Activated naive CD4-positive, alpha-beta T cell treated with anti-CD3 and anti-CD28 coated beads for 36 hours (primary cell): ENCODE measurements around the gene MRPS6. TPM values are rescaled to one million over a fixed set of nuclear protein-coding genes. Genes with fewer than 3 reads are reported as not detected.
A peak's percentile ranks its signal among the peaks of the same experiment; 100 is the strongest.

Experiments used
- CTCF ChIA-PET: fragments of 350-600 bp; sonication (Branson Sonifier 250); formaldehyde crosslinking; loops from one replicate; lab custom pipeline; 2021; ENCODE audit warnings: antibody characterized with exemption; lab: Charles Lee
- DNase-seq: peaks from one replicate; pipeline ENCODE4 v3.0.0-alpha.2; 2020
- H3K27ac Mint-ChIP-seq: one replicate; pipeline ENCODE4 v1.8.0; 2021; ENCODE audit warnings: mild to moderate bottlenecking, mixed read lengths
- H3K27me3 Mint-ChIP-seq: one replicate; pipeline ENCODE4 v1.8.0; 2021; ENCODE audit warnings: low read depth, mixed read lengths
- H3K36me3 Mint-ChIP-seq: one replicate; pipeline ENCODE4 v1.8.0; 2021; ENCODE audit warnings: low read depth, mixed read lengths
- H3K4me1 Mint-ChIP-seq: one replicate; pipeline ENCODE4 v1.8.0; 2021; ENCODE audit warnings: low read depth, mixed read lengths
- H3K4me3 Mint-ChIP-seq: one replicate; pipeline ENCODE4 v1.8.0; 2021; ENCODE audit warnings: mild to moderate bottlenecking, moderate library complexity, mixed read lengths
- H3K9me3 Mint-ChIP-seq: one replicate; pipeline ENCODE4 v1.8.0; 2021; ENCODE audit warnings: mixed read lengths
- intact Hi-C: fragments of 100-400 bp; cut with micrococcal nuclease; formaldehyde crosslinking; loops from one replicate; pipeline ENCODE4 v1.15.1; 2023
- total RNA-seq, 2 experiments: library from RNA; stranded (reverse); gene quantifications; one replicate each; pipeline ENCODE4 v1.2.3, GENCODE V29; 2021

The MRPS6 gene
- total RNA-seq, 2 experiments from 2014 or later, result 78.9 to 80.0 TPM

DNA sequence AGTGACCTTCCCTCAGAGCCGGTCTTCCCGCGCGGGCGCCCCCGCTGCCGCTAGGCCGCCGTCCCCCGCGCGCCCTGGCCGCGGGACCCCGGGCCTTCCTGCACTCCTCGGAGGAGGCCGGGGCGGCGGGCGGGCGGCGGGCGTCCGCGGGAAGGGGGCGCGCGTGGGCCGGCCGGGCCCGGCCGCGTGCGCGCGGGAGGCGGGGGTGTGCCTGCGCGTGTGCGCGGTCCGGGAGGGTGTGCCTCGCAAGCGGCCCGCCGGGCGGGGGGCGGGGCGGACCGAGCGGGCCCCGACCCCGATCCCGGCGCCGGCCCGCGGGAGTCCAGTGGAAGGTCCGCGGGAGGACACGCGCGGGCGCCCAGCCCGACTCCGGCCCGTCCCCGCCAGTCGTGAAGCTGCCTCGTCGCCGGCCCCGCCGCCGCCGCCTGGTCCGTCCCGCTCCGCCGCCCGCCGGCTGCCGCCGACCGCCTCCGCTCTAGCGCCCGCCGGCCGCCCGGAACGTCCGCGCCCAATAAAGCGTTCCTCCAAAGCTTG is 438 bp downstream of the MRPS6 start:
- intact Hi-C loops, result loop anchor here (2.0 kb wide), 3 partner anchors 17 to 137 kb away; no protein-coding TSS in a partner anchor
- Mint-ChIP-seq H3K4me3 (peak overlapping the region; percentile 88), H3K27ac (peak overlapping the region; percentile 86), H3K27me3 (no peaks in the 10 kb centered on the region), H3K9me3 (no peaks in the 10 kb centered on the region), H3K4me1 (peaks cover 43% of the 10 kb centered on the region), H3K36me3 (peaks cover 27% of the 10 kb centered on the region)
- CTCF ChIA-PET, result interaction anchor here (0.7 to 1.6 kb wide), 13 partner anchors 9 to 274 kb away, joined by 3 to 6 read pairs (median 3); no protein-coding TSS in a partner anchor
- peak; percentile 9 for DNase-seq

DNA sequence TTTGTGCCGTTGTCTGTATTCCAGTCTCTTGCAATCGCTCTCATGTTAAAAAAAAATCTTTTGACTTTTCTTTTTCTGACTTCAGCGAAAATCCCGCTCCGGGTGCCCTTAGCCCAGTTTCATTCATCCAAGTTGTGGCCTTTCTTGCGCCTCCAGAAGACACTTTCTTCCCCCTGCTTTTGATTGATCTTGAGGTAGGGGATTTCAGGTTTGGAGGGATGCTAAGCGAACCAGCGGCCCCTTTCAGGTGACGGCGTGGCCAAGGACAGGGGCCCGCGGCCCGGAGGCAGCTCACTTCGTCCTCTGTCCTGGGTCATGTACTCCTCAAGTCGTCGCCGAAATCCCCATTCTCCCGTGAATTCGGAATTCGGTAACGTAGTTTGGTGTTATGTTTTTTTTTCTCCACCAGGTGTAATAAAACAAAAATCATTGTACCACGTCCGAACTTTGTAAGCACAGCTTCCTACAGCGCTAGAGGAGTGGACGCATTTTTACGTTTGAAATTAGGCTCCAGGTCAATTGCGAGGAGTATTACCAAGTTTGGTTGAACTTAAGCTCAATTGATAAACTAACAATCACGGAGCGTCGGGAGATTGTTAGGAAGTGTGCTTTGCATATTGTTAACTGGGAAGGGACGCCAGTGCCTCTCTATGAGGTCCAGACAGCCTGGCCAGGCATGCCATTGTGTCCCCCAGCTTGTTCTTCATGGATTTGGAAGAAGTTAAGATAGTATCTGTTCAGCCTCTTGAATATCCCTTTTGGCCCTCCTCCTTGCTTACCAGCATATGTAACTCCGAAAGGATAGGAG is 1.1 kb downstream of the MRPS6 start:
- no peaks in the 10 kb centered on the region for H3K9me3 Mint-ChIP-seq
- intact Hi-C loops, result loop anchor here (1.0 to 2.0 kb wide), 4 partner anchors 9 to 138 kb away; no protein-coding TSS in a partner anchor
- peak; percentile 24 for DNase-seq
- H3K27ac Mint-ChIP-seq, result peak overlapping the region; percentile 86
- H3K4me1 Mint-ChIP-seq, result peaks cover 49% of the 10 kb centered on the region
- no peaks in the 10 kb centered on the region for H3K27me3 Mint-ChIP-seq
- CTCF ChIA-PET, result interaction anchor here (0.8 to 1.6 kb wide), 8 partner anchors 15 to 274 kb away, joined by 3 to 6 read pairs (median 4); no protein-coding TSS in a partner anchor
- peaks cover 28% of the 10 kb centered on the region for H3K36me3 Mint-ChIP-seq
- peak overlapping the region; percentile 88 for H3K4me3 Mint-ChIP-seq

DNA sequence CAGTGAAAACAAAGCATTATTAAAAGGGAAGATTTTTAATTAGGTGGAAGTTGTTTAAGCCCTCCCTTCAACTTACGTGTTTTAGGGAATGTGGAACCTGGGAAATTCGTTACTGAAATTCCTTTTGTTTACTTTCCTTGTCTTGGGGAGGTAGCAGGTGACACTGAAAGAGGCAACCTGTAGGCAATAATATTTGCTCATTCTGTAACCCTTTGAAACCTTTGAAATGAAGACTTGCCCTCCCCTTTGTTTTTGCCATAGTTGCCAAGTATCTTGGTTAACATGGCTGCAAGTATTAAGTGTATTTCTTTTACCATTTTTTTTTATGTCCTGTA is 1.7 kb downstream of the MRPS6 start:
- peaks cover 33% of the 10 kb centered on the region for H3K36me3 Mint-ChIP-seq
- peak overlapping the region; percentile 86 for H3K27ac Mint-ChIP-seq
- H3K9me3 Mint-ChIP-seq, result no peaks in the 10 kb centered on the region
- CTCF ChIA-PET, result interaction anchor here (0.9 to 3.2 kb wide), 9 partner anchors 28 to 273 kb away, joined by 3 to 23 read pairs (median 4); no protein-coding TSS in a partner anchor
- no peak for DNase-seq
- intact Hi-C loops, result loop anchor here (1.0 to 2.0 kb wide), 4 partner anchors 8 to 138 kb away; no protein-coding TSS in a partner anchor
- peak overlapping the region; percentile 88 for H3K4me3 Mint-ChIP-seq
- no peaks in the 10 kb centered on the region for H3K27me3 Mint-ChIP-seq
- H3K4me1 Mint-ChIP-seq, result peaks cover 55% of the 10 kb centered on the region

DNA sequence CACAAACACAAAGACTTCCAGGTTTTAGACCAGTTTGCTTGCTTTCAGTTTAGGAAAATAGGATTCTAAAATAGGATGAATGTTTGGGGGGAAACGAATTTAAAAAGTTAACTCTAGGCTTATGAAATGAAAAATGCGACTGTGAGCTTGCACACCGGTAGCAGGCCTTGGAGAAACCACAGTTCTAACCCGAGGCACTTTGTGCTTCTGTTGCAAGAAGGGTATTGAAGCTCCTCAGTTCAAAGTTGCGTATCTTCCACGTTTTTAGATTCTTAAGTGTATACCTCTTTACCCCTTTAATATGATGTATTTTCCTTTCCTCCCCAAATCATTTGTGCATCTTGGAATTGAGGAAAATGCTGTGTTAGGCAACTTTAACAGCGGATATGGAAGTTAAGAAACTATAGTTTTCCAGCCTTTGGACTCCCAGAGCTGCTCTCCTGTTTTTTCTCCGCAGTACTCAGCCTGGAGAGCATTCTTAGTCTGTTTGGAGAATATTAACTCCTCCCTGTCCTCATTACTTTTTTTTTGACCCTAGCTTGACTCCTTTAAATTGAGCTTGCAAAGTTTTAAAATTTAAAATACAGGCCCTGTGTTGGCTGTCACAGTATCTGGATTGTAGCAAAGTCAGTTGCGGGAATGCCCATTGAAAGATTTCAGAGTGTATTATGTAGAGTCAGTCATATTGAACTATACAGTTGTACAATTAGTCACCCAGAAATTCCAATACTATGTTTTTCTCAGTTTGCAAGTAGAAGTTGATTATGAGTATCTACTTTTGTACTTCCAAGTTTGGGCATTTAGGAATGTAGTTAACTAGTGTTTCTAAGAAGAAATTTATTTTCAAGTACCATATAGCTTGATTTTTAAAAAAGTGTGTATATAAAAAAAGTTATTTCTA is 2.6 kb downstream of the MRPS6 start:
- intact Hi-C loops, result loop anchor here (1.0 to 2.0 kb wide), 6 partner anchors 7 to 273 kb away; no protein-coding TSS in a partner anchor
- no peaks in the 10 kb centered on the region for H3K9me3 Mint-ChIP-seq
- H3K4me1 Mint-ChIP-seq, result peaks cover 64% of the 10 kb centered on the region
- peak; percentile 17 for DNase-seq
- peaks cover 43% of the 10 kb centered on the region for H3K36me3 Mint-ChIP-seq
- CTCF ChIA-PET, result interaction anchor here (0.5 to 3.2 kb wide), 6 partner anchors 49 to 269 kb away, joined by 3 to 23 read pairs (median 3); no protein-coding TSS in a partner anchor
- peak overlapping the region; percentile 42 for H3K27ac Mint-ChIP-seq
- H3K27me3 Mint-ChIP-seq, result no peaks in the 10 kb centered on the region
- H3K4me3 Mint-ChIP-seq, result peak overlapping the region; percentile 88

DNA sequence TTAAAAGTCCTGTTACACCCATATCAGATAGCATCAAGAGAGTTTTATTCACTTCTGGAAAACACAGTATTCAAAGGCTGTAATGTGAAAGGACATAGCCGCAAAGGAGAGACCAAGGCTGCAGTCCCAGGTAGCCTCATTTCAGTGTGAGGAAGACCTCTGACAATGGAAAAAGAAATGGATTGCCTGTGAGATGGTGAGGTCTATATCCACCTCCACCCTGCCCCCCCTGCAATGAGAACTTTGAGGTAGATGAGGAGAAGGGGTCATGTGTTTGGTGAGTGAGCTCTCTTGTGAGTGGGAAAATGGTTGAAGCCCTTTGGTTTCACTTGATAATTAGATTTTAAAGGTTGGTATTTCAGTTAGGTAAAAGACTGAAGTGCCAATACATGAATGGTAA is 3.5 kb downstream of the MRPS6 start:
- intact Hi-C loops, result loop anchor here (1.0 to 2.0 kb wide), 2 partner anchors 101 to 272 kb away; no protein-coding TSS in a partner anchor
- no peak for DNase-seq
- Mint-ChIP-seq H3K4me1 (peaks cover 70% of the 10 kb centered on the region), H3K36me3 (peaks cover 48% of the 10 kb centered on the region), H3K27ac (no peak overlapping the region), H3K9me3 (no peaks in the 10 kb centered on the region), H3K4me3 (peak overlapping the region; percentile 3), H3K27me3 (no peaks in the 10 kb centered on the region)
- CTCF ChIA-PET, result interaction anchor here (3.2 kb wide), 1 partner anchor 153 kb away, joined by 23 read pairs; no protein-coding TSS in a partner anchor

DNA sequence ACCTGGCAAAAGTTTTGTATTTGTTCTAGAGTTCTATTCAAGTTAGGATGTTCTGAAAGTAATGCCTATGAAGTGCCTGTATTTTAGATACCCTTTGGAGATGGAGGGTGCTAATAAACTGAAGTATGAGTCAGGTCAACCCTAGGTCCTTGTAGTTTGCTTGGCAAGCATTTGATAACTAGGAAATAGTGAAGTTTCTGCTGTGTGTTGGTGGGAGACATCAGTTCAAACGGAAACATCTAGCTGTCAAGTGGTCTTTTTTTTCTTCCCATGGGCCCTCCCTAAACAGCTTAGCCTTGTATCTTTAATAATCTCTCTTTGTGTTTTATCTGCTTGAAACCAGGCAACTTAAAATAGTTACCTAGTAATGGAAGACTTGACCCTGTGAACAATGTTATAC is 4.5 kb downstream of the MRPS6 start:
- CTCF ChIA-PET, result interaction anchor here (1.1 to 3.2 kb wide), 3 partner anchors 15 to 154 kb away, joined by 3 to 23 read pairs (median 4); no protein-coding TSS in a partner anchor
- intact Hi-C loops, result loop anchor here (1.0 to 2.0 kb wide), 3 partner anchors 51 to 271 kb away; no protein-coding TSS in a partner anchor
- H3K4me3 Mint-ChIP-seq, result no peak overlapping the region
- peaks cover 80% of the 10 kb centered on the region for H3K4me1 Mint-ChIP-seq
- DNase-seq, result no peak
- H3K36me3 Mint-ChIP-seq, result peaks cover 58% of the 10 kb centered on the region
- H3K27ac Mint-ChIP-seq, result peak overlapping the region; percentile 75
- H3K9me3 Mint-ChIP-seq, result no peaks in the 10 kb centered on the region
- no peaks in the 10 kb centered on the region for H3K27me3 Mint-ChIP-seq

DNA sequence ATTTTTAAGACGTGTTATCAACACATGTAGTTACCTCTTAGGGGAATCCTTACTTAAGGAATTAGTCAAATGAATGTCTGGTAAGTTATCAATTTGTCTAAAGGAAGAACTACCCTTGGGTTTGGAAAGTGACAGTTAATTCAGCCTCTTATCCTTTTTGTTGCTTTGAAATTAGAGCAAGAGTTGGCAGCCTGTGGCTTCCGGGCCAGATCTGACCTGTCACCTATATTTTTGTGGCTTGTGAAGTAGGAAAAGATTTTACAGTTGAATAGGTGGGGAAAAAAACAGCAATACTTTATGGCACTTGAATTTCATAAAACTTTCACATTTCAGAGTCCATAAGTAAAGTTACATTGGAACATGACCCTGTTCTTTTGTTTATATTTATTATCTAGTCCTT is 5.5 kb downstream of the MRPS6 start:
- intact Hi-C loops, result loop anchor here (1.0 to 2.0 kb wide), 2 partner anchors 50 to 132 kb away; no protein-coding TSS in a partner anchor
- H3K27me3 Mint-ChIP-seq, result no peaks in the 10 kb centered on the region
- H3K27ac Mint-ChIP-seq, result peak overlapping the region; percentile 75
- peak; percentile 50 for DNase-seq
- peaks cover 91% of the 10 kb centered on the region for H3K4me1 Mint-ChIP-seq
- peaks cover 65% of the 10 kb centered on the region for H3K36me3 Mint-ChIP-seq
- CTCF ChIA-PET, result interaction anchor here (0.7 to 1.4 kb wide), 2 partner anchors 14 to 51 kb away, joined by 3 read pairs; no protein-coding TSS in a partner anchor
- no peaks in the 10 kb centered on the region for H3K9me3 Mint-ChIP-seq
- peak overlapping the region; percentile 13 for H3K4me3 Mint-ChIP-seq

DNA sequence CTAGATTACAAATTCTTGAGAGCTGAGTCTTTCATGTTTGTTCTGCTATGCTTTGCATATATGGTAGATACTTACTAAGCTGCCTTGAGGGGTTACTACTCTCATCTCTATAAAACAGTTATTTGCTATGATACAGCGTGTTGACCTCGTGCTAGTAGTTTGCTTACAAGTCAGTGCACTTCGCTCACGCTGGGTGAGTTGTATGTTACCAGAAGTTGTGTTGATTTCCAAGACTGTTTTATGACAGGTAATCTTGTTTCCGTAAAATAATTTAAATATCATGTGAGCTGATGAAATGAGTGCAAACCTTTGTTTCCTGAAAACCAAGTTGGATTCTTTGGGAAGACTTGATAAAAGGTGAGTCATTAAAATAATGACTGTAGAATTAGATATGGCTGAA is 7.3 kb downstream of the MRPS6 start:
- Mint-ChIP-seq H3K9me3 (no peaks in the 10 kb centered on the region), H3K36me3 (peaks cover 55% of the 10 kb centered on the region), H3K27me3 (no peaks in the 10 kb centered on the region), H3K27ac (no peak overlapping the region), H3K4me3 (no peak overlapping the region), H3K4me1 (peaks cover 82% of the 10 kb centered on the region)
- DNase-seq, result no peak
- intact Hi-C loops, result loop anchor here (1.0 kb wide), 1 partner anchor 8 kb away; no protein-coding TSS in a partner anchor
- CTCF ChIA-PET, result interaction anchor here (0.7 kb wide), 1 partner anchor 157 kb away, joined by 3 read pairs; no protein-coding TSS in a partner anchor

DNA sequence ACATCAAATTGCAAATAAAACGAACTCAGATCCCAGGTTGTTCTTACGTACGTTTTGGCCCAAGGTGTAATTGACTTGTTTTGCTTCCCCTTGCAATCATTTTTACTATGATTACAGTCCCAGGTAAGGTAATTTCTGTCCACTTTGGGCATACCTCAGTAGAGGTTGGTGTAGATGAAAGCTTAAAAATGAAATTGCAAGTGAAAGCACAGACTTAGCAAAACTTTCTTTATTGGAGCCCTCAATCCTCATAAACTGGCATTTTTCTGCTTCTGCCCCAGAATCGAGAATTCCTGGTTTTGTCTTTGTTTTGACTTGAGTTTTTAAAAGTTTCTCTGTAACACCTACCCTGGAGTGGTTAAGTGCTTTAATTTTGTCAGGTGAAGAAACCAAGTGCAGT is 9.4 kb downstream of the MRPS6 start:
- no peaks in the 10 kb centered on the region for H3K9me3 Mint-ChIP-seq
- no peak for DNase-seq
- H3K27ac Mint-ChIP-seq, result no peak overlapping the region
- H3K4me1 Mint-ChIP-seq, result peaks cover 63% of the 10 kb centered on the region
- H3K27me3 Mint-ChIP-seq, result no peaks in the 10 kb centered on the region
- no peak overlapping the region for H3K4me3 Mint-ChIP-seq
- peaks cover 44% of the 10 kb centered on the region for H3K36me3 Mint-ChIP-seq
- intact Hi-C loops, result loop anchor here (1.0 kb wide), 1 partner anchor 7 kb away; no protein-coding TSS in a partner anchor
- CTCF ChIA-PET, result interaction anchor here (1.3 kb wide), 2 partner anchors 8 to 159 kb away, joined by 3 to 6 read pairs; no protein-coding TSS in a partner anchor

DNA sequence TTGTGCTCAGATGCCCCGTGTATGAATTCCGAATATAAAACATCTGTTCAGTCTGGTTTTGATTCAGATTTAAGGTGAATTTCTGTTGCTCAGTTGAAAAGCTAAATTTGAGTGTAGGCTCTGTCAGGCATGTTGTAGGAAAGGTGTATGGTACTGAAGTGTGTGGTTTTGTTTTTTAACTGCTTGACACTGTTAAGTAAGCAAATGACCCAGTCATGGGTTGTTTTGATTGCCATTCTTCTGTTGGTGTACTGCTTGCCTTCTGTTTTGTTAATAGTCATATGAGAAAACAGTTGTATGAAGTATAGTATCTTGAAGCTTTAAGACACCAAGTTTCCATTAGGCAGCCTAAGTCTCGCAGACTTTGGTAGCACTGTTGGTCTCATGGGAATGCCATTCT is 10.0 kb downstream of the MRPS6 start:
- intact Hi-C loops, result loop anchor here (1.0 kb wide), 1 partner anchor 8 kb away; no protein-coding TSS in a partner anchor
- no peaks in the 10 kb centered on the region for H3K9me3 Mint-ChIP-seq
- H3K27ac Mint-ChIP-seq, result no peak overlapping the region
- H3K36me3 Mint-ChIP-seq, result peaks cover 44% of the 10 kb centered on the region
- peaks cover 60% of the 10 kb centered on the region for H3K4me1 Mint-ChIP-seq
- no peak for DNase-seq
- CTCF ChIA-PET, result no interaction called here
- no peaks in the 10 kb centered on the region for H3K27me3 Mint-ChIP-seq
- no peak overlapping the region for H3K4me3 Mint-ChIP-seq

DNA sequence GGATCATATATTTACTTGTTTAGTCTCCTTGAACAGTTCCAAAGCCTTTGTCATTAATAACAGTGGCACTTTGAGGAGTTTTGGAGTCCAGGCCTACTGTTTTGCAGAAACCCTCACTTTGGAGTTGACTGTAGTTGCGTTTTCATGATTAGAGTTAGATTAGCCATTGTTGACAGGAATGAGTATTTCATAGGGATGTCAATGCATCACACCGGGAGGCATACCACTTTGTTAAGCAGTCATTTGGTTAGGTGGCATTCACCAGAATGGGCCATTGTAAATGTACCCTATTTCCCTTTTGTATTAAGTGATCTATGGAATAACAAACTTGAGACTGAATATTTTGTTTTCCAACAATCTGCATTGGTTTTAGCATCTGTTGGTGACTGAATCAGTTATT is 11.8 kb downstream of the MRPS6 start:
- intact Hi-C loops, result no loop called here
- Mint-ChIP-seq H3K9me3 (no peaks in the 10 kb centered on the region), H3K27ac (no peak overlapping the region)

More for the DNA sequence above, 11.8 kb downstream of the MRPS6 start:
- CTCF ChIA-PET, result interaction anchor here (2.1 kb wide), 1 partner anchor 161 kb away, joined by 5 read pairs; no protein-coding TSS in a partner anchor
- Mint-ChIP-seq H3K4me1 (peaks cover 52% of the 10 kb centered on the region), H3K27me3 (no peaks in the 10 kb centered on the region), H3K4me3 (no peak overlapping the region), H3K36me3 (peaks cover 39% of the 10 kb centered on the region)
- no peak for DNase-seq
